ENCODE measurements around the gene TCERG1.

DNA sequence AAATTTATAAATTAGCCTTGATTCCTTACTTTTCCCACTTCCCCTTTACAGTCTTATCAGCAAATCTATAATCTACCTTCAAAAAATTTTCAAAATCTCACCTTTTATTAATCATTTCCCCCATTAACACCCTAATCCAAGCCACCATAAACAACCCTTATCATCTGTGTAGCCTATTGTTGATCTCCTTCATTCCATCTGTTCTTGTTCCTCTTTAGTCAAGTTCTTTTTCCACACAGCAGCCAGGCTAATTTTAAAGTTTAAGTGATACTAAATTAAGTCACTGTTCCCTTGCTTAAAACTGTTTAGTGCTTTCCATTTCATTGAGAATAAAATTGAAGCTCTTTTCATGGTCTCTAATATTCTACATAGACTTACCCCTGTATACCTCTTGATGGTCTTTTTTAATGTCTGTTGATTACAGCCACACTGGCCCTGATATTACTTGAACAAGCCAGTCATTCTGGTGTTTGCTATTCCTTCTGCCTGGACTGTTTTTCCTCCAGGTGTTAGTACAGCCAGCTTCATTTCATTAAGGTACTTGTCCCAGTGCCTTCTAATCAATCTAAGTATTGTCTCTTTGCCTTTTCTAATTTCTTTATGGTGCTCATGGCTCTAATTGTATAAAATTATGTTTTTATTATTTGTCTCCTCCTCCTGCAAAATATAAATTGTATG lies 37.7 kb downstream of the TCERG1 start:
- TF ChIP-seq EZH2 (IDR thresholded peaks at IDR 0.05) (no peak), POLR2AphosphoS5 (IDR thresholded peaks at IDR 0.05; ENCODE audit: borderline replicate concordance, low read depth, low read length) (no peak), FOXP2 (optimal IDR thresholded peaks at IDR 0.05; ENCODE audit: control extremely low read depth, extremely low read length, insufficient read depth) (no peak)
